AG08395 (cell line): ENCODE results near the gene CLSTN2.

Experiments used
- DNase-seq: peaks from one replicate; pipeline ENCODE4 v3.0.0; 2012; ENCODE audit warnings: mixed read lengths, low spot score

CLSTN2 gene

GRCh38 chr3:140427786-140428185 is 492.8 kb downstream of the CLSTN2 start:
- DNase-seq, result no peak

- DNase-seq, result no peak
Measured at GRCh38 chr3:140428380-140428779, 493.4 kb downstream of the CLSTN2 start.

DNA sequence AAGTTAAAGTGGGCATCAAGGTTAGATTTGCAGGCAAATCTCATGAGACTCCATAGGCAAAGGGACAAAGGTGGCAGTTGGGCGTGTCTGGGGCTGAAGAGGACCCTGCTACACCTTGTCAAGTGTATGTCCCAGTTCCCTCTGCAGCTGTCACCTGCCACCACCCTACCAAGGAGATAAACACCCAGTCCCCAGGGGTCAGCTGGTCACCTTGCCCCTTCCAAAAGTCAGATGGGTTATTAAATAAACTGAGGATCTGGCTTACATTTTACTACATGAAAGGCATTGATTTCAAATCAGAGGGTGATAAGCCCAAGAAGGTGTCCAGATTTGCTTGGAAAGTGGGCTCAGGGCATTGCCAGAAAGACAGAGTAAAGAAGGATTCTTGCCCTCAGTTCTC is 494.8 kb downstream of the CLSTN2 start:
- DNase-seq, result no peak

DNA sequence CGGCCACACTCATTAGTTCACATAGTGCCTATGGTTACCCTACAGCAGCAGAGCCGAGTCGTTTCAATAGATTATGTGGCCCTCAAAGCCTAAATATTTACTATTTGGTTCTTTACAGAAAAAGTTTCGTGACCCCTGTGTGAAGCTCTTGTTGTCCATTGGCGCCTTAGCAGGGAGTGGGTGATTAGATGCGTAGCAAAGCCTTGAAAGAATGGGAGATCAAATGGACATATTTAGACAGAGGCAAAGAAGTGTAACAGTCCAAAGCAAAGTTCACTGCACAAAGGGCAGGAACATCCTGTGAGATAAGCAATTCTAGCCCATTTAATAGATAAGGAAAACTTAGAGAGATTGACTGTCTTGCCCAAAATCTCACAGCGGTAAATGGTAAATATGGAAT is 495.5 kb downstream of the CLSTN2 start:
- no peak for DNase-seq

GRCh38 chr3:140432229-140432669 is 497.3 kb downstream of the CLSTN2 start:
- no peak for DNase-seq

GRCh38 chr3:140433431-140433830 is 498.4 kb downstream of the CLSTN2 start:
- no peak for DNase-seq

- no peak for DNase-seq
Measured at GRCh38 chr3:140434261-140434905, 499.4 kb downstream of the CLSTN2 start.

DNA sequence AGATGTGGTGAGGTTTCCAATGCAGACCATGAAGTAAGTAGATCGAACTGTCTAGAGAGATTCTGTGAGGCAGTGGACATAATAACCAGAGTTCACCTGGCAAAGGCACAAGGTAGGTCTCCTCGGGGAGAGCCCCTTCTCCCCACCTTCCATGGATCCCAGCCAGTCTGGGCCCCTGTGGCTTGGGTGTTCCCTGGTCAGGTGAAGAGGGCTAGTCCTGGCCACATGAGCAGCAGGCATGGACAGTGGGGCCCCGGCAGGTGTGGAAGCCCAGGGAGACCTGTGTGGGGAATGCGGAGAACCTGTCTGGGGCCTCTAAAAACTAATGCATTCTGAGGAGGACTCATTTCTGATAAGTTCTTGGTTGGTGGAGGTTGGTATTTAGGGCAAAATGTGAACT is 501.4 kb downstream of the CLSTN2 start:
- DNase-seq, result no peak

DNA sequence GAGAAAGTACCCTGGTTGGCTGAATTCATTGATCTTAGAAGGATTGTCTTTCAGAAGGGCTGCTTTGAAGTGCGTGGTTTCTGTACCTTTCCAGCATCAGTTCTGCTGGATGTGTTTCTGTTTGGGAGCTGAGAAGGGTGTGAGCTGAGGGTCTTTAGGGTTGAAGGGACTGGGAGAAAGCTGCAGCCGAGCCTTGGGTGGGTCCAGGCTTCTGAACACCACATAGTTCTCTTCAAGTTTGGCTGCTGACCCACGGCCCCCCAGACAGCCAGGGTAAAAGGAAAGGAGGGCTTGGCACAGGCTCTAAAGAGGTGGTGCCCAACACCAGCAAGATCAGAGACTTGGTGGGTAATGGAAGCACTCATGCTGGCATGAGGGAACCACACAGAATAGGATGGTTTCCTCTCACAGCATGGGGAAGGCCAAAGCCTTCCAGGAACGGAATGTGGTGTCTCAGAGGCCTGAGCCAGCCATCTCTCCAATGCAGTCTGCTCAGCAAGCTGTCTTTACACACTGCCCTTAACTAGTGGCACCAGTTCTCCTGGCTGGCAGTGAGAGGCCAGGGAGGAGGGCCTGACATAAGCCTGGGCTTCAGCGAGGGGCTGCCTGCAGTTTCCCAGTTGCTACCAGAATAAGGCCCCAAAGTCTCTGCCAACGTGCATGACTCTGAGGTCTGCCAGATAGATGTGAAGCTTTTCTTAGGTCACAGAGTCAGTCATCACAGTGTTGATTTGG is 503.9 kb downstream of the CLSTN2 start:
- DNase-seq, result no peak

DNA sequence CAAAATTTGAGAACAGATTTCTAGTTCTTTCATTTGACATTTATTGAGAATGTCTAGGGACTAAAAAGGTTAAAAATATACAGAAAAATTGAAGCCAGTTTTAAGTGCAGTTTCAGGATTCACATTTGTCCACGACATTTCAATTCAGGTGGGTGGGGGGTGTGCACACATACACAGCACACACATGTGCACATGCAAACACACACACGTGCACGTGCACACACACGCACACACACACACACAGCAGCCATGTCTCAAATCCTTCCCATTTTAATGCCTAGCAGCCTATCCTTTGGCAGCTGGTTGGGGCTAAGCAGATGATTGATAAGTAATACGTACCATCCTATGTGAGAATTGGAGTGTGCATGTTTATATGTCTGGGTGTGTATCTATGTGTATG is 504.5 kb downstream of the CLSTN2 start:
- no peak for DNase-seq

DNA sequence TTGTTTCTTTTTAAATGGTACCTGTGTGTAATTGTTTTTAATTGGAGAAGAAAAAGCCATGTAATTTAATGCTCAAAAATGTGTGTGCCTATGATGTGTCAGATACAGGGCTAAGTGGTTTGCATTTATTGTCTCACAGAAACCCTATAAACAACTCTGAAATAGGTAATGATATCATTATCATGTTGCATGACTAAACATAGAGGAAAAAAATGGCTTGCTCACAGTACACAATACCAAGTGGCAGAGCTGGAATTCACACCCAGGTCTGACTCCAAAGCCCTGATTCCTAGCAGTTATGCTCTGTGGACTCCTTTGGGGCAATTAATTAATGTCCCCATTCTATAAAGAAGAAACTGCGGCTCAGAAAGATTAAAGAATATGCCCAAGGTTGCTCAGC is 505.5 kb downstream of the CLSTN2 start:
- no peak for DNase-seq

- no peak for DNase-seq
Measured at GRCh38 chr3:140441006-140441405, 506.0 kb downstream of the CLSTN2 start.

GRCh38 chr3:140442621-140443020 is 507.6 kb downstream of the CLSTN2 start:
- DNase-seq, result no peak

- no peak for DNase-seq
Measured at GRCh38 chr3:140443073-140443472, 508.1 kb downstream of the CLSTN2 start.

- DNase-seq, result no peak
Measured at GRCh38 chr3:140443806-140444205, 508.8 kb downstream of the CLSTN2 start.

DNA sequence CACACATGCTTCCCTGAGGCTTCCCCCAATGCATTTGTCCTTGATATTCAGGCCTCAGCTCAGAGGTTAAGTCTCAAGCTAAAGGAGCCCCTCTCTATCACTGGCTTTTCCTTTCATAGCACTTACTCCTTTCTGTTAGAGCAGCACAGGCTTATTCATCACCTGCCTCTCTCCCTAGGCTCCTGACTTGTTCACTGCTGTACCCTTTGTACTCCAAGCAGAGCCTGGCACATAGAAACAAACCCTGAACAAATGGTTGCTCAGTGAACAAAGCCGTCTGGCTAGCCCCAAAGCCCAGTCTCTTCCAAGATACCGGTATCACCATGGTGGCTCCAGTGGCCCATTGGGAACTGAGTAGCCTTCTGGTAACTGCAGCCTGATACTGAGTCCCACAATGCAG is 511.7 kb downstream of the CLSTN2 start:
- DNase-seq, result no peak

GRCh38 chr3:140447136-140447535 is 512.2 kb downstream of the CLSTN2 start:
- DNase-seq, result no peak

GRCh38 chr3:140448001-140448400 is 513.0 kb downstream of the CLSTN2 start:
- no peak for DNase-seq

- DNase-seq, result no peak
Measured at GRCh38 chr3:140449413-140450256, 514.6 kb downstream of the CLSTN2 start.

- no peak for DNase-seq
Measured at GRCh38 chr3:140453750-140454149, 518.8 kb downstream of the CLSTN2 start.

GRCh38 chr3:140455521-140456214 is 520.7 kb downstream of the CLSTN2 start:
- DNase-seq, result no peak

DNA sequence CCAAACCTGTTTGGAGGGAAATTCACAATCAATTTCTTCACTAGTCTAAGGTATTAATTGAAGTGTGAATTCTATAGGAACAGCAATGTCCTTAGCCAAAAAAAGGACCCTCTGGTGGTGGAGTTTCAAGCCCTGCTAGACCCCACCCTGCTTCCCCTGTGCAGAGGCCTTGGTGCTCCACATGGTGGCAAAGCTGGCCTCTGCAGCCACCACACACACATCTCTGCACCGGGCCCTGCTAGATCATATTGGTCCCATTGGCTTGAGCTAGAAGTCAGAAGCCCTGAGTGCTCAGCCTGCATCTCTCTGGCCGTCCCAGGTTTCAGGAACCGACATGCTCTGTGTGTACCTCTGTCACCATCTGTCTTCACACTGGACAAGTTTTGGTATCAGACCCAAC is 522.0 kb downstream of the CLSTN2 start:
- DNase-seq, result no peak
